Stimulated activated CD8-positive, alpha-beta memory T cell treated with anti-CD3 and anti-CD28 coated beads, Interleukin-15, amount 100 ng/mL, for 24 hours (primary cell): Measurements from ENCODE around the gene PSORS1C2.
"Not testable (repeated sequence)": the region's sequence is repeated elsewhere in the genome, so short reads cannot be mapped to it uniquely, and the experiment has no call there.

Source experiments
- DNase-seq: peaks from one replicate; pipeline ENCODE4 v3.0.0-alpha.2; 2020; ENCODE audit warnings: low read depth

The PSORS1C2 gene

GRCh38 chr6:31165986-31166385 lies 27.1 kb upstream of the PSORS1C2 start:
- DNase-seq = no peak

- DNase-seq = not testable (repeated sequence)
These were observed 26.4 kb upstream of the PSORS1C2 start for GRCh38 chr6:31165064-31165832.

GRCh38 chr6:31164475-31165063 lies 25.7 kb upstream of the PSORS1C2 start:
- DNase-seq = not testable (repeated sequence)

- no peak for DNase-seq
These were observed 25.1 kb upstream of the PSORS1C2 start for GRCh38 chr6:31163922-31164321.

- DNase-seq = no peak
These were observed 23.7 kb upstream of the PSORS1C2 start for GRCh38 chr6:31162463-31163165.

GRCh38 chr6:31161216-31162126 lies 22.6 kb upstream of the PSORS1C2 start:
- DNase-seq = no peak

GRCh38 chr6:31158863-31159855 lies 20.3 kb upstream of the PSORS1C2 start:
- DNase-seq = no peak

- peak; percentile 96 for DNase-seq
These were observed 19.4 kb upstream of the PSORS1C2 start, which contains the start of gene TCF19 for GRCh38 chr6:31158140-31158862. TCF19 (plus strand) TSS chr6:31158589; CDS start chr6:31159470, 881 bp downstream.

GRCh38 chr6:31157513-31158139 lies 18.8 kb upstream of the PSORS1C2 start, which contains the start of gene CCHCR1:
CCHCR1 (minus strand) TSS chr6:31157802; CDS start chr6:31157600, 202 bp downstream.
- no peak for DNase-seq

- DNase-seq = no peak
These were observed 17.8 kb upstream of the PSORS1C2 start for GRCh38 chr6:31156641-31157040.

GRCh38 chr6:31154436-31154835 lies 15.6 kb upstream of the PSORS1C2 start:
- DNase-seq = no peak

- no peak for DNase-seq
These were observed 13.9 kb upstream of the PSORS1C2 start for GRCh38 chr6:31152781-31153180.

- DNase-seq = no peak
These were observed 11.1 kb upstream of the PSORS1C2 start for GRCh38 chr6:31149827-31150447.

- no peak for DNase-seq
These were observed 6.5 kb upstream of the PSORS1C2 start for GRCh38 chr6:31145386-31145785.

GRCh38 chr6:31144970-31145340 lies 6.1 kb upstream of the PSORS1C2 start:
- no peak for DNase-seq

- no peak for DNase-seq
These were observed 5.6 kb upstream of the PSORS1C2 start for GRCh38 chr6:31144296-31144969.

- no peak for DNase-seq
These were observed 4.3 kb upstream of the PSORS1C2 start for GRCh38 chr6:31143148-31143547.

- no peak for DNase-seq
These were observed 3.5 kb upstream of the PSORS1C2 start for GRCh38 chr6:31142361-31142761.
